Urothelium cell line (cell line): ENCODE results near the gene ZNF629.

Experiments
- DNase-seq: peaks from one replicate; pipeline ENCODE4 v3.0.0; 2011; ENCODE audit warnings: low spot score, mixed read lengths
- FAIRE-seq: peaks from 2 replicates; lab custom pipeline; 2011; peaks lifted over from hg19 to GRCh38; lab: Jason Lieb, UNC

Gene ZNF629

DNA sequence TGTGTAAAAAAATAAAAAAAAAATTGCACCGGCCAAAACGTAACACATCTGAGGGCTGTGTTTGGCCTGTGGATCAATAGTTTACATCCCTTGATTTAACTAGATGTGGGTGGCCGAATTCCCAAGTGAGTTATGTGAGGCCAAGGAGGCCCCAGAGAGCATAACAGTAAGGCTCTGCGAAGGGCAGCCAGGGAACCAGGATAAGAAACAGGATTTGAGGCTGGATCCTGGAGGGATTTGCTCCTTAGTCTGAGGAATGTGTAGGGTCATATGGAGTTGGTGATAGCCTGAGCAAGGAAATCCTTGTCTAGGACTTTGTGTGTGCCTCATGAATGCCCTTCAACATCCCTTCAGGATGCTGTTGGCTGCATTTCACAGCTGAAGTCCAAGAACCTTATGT, 36.8 kb downstream of the ZNF629 start:
- no peak for FAIRE-seq
- no peak for DNase-seq

DNA sequence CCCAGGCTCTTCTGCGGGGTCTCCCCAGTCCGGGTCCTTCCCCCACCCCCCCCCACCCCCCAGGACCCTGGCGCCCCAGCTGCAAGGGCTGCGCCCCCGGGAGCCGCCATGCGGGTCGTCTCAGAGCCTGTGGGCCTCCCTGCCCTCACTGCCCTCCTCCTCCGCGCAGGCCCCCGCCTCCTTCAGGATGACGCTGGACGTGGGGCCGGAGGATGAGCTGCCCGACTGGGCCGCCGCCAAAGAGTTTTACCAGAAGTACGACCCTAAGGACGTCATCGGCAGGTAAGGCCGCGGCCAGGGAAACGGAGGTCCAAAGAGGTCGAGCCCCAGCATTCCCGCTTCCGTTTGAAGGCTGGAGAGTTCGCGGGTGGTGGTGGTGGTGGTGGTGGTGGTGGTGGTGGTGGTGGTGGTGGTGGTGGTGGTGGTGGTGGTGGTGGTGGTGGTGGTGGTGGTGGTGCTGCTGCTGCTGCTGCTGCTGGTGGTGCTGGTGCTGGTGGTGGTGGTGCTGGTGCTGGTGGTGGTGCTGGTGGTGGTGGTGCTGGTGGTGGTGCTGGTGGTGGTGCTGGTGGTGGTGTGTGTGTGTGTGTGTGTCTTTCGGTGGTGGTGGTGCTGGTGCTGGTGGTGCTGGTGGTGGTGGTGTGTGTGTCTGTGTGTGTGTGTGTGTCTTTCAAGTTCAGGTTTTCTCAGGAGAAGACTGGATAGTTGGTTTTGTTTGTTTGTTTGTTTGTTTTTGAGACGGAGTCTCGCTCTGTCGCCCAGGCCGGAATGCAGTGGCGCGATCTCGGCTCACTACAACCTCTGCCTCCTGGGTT, 38.2 kb downstream of the ZNF629 start:
- peak; percentile 41 for DNase-seq

DNA sequence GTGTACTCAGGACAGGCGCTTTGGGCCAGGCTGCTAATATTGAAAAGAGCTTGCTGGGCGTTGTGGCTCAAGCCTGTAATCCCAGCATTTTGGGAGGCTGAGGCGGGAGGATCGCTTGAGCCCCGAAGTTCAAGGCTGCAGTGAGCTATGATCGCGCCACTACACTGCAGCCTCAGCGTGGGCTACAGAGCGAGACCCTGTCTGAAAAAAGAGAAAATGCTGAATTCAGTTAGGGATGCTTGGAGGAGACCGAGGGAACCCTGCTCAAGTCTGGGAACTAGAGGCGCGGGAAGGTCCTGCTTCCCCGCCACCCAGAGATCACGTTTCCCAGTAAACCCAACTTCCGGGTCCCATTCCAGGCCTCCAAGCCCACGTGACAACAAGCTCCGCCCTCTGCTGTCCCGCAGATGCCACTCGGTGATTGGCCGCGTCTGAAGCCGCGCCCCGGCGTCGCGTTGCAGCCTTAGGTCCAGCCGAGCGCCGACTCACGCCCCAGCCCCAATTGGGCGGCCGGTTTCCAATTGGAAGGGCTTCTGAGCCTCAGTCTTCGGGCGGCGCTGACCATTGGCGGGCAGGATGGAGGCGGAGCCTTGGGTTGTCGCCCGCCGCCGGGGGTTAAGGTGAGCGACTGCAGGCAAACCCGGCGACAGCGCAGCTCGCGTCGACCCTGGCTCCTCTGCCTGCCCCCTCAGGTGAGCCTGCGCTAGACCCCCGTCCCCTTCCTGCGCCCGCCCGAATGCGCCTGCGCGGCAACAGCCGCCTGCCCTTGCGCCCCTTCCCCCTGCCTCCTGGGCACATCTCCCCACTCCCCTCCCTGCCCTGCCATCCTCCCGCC, 39.0 kb downstream of the ZNF629 start, which contains the start of gene PHKG2:
Gene PHKG2 (plus strand): TSS at position 627 of the 835 bp plus-strand sequence. CDS start 396 bp downstream, outside the sequence.
- DNase-seq (peak; percentile 97), FAIRE-seq (no peak)

More for the DNA sequence above, 38.2 kb downstream of the ZNF629 start:
- no peak for FAIRE-seq

DNA sequence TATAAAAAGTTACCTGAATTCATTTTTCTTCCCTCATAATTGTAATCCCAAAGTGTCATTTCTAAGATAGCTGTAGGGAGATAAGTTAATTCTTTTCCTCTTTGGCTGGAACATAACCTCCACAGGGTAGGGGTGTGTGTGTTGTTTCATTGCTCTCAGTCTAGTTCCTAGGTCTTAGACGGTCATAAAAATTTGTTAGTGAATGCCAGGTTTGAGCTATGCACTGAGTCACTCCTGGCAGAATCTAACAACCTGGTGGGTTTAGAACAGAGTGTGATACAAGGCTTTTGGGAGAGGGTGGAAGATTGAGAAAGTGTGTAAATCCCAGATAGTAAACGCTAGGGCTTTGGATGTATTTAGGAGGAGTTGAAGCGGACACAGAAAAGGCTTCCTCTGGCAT, 39.7 kb downstream of the ZNF629 start:
- no peak for FAIRE-seq
- no peak for DNase-seq

DNA sequence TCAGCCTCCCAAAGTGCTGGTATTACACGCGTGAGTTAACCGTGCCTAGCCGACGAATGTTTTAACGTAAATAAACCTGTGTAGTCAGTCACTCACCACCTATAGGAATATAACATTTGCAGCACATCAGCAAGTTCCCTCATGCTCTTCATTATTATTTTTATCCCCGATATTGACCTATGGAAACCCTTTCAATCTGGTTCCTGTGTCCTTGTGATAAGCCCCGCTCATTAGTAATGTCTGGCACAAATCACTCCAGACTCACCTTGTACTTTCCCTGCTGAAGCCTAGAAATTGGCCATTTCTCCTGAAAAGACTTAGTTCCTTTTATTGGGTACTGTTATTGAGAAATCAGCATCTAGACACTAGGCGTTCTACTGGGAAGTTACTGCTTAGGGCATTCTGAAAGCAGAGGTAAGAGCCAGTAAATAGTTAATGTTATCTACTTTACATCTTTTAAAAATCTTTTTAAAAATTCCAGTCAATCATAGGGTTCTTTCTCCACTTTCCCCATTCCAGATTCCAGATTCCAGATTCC, 40.3 kb downstream of the ZNF629 start:
- DNase-seq (no peak), FAIRE-seq (no peak)

DNA sequence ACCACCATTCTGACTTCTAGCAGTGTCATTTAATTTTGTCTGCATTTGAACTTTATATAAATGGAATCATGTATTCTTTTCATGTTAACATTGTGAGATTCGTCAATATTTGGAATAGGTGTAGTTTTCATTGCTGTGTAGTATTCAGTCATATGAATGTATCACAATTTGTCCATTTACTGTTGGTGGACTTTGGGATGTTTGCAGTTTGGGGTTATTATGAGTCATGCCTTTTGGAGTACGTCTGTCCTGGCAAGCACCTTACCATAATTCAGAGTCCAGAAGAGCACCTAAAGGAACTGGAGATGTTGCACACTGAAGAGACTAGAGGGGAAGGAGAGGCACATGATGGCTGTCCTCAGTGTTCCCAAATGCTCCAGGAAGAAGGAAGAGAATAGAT, 41.9 kb downstream of the ZNF629 start:
- FAIRE-seq (no peak), DNase-seq (no peak)

DNA sequence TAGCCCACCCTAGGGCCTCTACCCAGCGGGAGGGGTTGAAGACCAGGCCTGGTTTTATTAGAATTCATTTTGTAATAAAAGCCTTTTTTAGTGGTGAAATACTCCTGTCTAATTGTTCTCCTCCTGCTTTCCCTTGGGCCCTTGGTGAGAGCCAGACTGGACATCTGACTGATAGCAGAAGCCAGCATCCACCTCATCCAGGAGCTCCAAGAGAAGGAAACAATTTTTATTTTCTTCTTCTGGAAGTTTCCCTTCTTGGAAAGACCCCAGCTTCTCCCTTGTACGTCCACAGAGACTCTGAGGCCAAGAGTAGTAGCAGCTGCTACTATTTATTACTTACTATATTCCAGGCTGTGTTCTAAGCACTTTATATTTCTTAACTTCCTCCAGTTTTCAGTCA, 42.8 kb downstream of the ZNF629 start:
- FAIRE-seq = no peak
- no peak for DNase-seq

DNA sequence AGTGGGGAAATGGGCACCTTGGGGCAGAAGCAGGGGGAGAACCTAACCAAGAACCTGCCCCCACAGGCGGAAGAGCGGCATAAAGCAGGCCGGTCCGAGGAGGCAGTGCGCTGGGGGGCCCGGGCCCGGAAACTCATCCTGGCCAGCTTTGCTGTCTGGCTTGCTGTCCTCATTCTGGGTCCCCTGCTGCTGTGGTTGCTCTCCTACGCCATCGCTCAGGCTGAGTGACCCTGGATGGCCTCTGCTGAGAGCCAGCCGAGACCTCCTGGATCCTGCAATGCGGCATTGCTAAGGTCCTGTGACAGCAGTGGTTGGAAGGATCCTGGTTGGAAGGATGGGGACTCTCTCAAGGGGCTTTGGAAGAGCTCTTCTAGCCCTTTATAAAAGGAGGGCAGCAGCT, 43.3 kb downstream of the ZNF629 start:
- no peak for FAIRE-seq
- DNase-seq = no peak

DNA sequence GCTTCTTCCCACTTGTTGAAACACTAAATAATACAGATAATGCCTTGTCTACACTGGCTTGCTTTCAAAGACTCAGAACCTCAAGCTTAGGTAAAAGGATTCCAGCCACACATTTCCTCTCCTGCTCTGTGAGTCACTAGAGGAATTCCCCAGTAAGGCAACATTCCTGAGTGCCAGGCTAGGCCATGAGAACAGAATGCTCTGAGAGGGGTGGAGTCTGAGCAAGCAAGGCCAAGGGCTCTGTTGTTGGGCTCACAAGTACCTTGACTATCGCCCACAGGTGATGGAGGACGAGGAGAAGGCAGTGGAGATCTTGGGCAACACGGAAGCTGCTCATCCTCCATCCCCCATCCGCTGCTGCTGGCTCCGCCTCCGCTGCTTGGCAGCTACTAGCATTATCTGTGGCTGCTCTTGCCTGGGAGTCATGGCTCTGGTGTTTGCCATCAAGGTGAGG, 45.5 kb downstream of the ZNF629 start:
- DNase-seq (peak; percentile 74), FAIRE-seq (no peak)

DNA sequence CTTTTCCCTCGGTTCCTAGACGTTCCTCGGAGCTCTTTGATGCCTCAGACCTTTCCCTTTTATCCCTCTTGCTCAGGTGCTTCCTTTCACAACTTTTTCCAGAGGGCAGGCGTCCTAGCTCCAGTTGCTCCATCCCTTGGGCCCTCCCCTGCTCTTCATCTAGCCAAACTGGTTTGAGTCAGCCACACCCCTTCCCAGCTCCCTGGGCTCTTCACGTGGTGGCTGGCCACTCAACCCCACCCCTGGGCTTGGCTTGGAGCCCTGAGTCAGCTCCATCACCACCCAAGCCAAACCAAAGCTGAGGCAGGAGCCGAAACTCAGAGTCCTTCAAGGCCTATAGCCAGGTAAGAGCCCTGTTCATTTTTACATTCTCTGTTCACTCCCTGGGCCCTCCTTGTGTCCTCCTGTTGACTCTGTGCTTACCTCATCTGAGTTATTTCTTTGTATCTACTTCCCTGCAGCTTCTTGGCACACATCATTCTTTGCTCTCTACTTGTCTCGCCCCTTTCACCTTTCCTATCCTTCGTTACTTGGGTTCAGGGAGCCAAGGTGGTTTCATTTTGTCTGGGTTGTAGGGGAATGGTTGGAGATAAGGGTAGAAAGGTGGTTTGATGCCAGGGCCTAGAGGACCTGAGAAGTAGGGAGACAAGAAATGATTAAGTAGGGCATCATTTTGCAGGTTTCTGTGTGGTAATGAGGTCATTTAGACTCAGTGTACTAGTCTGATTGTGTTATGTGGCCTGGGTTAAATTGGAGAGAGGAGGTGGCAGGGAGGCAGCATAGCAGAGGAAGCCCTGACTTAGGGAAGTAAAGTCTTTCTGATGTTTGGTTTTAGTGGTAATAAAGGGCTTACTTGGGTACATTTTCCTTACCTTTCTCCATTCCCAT, 46.4 kb downstream of the ZNF629 start:
- peak; percentile 61 for DNase-seq
- no peak for FAIRE-seq

DNA sequence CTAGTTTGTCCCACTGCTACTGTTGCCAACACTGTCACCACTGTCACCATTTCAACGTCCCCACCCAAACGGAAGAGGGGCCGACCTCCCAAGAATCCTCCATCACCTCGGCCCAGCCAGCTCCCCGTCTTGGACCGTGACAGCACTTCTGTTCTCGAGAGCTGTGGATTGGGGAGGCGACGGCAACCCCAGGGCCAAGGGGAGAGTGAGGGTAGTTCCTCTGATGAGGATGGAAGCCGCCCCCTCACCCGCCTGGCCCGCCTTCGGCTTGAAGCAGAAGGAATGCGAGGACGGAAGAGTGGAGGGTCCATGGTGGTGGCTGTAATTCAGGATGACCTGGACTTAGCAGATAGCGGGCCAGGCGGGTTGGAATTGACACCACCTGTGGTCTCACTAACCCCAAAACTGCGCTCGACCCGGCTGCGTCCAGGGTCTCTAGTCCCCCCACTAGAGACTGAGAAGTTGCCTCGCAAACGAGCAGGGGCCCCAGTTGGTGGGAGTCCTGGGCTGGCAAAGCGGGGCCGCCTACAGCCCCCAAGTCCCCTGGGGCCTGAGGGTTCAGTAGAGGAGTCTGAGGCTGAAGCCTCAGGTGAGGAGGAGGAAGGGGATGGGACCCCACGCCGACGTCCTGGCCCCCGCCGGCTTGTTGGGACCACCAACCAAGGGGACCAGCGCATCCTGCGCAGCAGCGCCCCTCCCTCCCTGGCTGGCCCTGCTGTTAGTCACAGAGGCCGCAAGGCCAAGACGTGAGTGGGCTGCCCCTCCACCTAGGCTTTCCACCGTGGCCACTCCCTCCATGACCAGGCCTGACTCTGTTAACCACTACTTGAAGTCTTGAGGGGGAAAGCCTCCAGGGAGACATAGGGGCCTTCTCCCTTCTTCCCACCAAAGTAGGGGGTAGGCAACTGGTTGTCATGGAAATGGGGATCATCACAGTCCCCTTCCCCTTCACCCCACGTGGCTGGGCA, 47.7 kb downstream of the ZNF629 start:
- DNase-seq (no peak), FAIRE-seq (no peak)

DNA sequence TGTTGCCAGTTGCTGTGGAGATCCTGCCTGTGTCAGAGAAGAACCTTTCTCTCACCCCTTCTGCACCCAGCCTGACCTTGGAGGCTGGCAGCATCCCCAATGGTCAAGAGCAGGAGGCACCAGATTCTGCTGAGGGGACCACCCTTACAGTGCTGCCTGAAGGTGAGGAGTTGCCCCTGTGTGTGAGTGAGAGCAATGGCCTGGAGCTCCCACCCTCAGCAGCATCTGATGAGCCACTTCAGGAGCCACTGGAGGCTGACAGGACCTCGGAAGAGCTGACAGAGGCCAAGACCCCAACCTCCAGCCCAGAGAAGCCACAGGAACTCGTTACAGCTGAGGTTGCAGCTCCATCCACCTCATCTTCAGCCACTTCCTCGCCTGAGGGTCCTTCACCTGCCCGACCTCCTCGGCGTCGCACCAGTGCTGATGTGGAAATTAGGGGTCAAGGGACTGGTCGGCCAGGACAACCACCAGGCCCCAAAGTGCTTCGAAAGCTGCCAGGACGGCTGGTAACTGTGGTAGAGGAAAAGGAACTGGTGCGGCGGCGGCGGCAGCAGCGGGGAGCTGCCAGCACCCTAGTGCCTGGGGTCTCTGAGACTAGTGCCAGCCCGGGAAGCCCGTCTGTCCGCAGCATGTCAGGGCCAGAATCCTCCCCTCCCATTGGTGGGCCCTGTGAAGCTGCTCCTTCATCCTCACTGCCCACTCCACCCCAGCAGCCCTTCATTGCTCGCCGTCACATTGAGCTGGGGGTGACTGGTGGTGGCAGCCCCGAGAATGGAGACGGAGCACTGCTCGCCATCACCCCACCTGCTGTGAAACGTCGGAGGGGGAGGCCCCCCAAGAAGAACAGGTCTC, 49.0 kb downstream of the ZNF629 start:
- FAIRE-seq (no peak), DNase-seq (no peak)

DNA sequence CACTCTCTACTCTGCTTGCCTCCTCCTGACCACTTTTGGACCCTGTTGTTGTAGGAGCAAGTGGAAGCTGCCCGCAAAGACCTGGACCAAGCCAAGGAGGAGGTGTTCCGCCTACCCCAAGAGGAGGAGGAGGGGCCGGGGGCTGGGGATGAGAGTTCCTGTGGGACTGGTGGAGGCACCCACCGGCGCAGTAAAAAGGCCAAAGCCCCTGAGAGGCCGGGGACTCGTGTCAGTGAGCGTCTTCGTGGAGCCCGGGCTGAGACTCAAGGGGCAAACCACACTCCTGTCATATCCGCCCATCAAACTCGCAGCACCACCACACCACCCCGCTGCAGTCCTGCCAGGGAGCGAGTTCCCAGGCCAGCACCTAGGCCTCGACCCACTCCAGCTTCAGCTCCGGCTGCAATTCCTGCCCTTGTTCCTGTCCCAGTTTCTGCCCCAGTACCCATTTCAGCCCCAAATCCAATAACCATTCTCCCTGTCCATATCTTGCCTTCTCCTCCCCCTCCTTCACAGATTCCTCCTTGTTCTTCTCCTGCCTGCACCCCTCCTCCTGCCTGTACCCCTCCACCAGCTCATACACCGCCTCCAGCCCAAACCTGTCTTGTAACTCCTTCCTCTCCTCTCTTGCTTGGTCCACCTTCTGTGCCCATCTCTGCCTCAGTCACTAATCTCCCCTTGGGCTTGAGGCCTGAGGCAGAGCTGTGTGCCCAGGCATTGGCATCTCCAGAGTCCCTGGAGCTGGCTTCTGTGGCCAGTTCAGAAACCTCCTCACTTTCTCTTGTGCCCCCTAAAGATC, 49.8 kb downstream of the ZNF629 start:
- FAIRE-seq = no peak
- no peak for DNase-seq

DNA sequence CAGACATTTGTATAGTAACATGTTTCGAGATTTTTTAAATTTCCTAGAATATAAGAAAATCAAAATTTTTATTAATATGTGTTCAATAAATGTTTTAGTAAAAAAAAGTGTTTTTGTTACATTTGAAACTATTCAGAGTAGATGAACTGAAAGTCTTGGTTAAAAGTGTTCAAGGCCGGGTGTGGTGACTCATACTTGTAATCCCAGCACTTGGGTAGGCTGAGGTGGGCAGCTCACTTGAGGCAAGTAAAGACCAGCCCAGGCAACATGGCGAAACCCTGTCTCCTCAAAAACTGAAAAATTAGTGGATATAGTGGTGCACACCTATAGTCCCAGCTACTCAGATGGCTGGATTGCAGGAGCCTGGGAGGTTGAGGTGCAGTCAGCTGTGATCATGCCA, 55.6 kb downstream of the ZNF629 start:
- DNase-seq (no peak), FAIRE-seq (no peak)

DNA sequence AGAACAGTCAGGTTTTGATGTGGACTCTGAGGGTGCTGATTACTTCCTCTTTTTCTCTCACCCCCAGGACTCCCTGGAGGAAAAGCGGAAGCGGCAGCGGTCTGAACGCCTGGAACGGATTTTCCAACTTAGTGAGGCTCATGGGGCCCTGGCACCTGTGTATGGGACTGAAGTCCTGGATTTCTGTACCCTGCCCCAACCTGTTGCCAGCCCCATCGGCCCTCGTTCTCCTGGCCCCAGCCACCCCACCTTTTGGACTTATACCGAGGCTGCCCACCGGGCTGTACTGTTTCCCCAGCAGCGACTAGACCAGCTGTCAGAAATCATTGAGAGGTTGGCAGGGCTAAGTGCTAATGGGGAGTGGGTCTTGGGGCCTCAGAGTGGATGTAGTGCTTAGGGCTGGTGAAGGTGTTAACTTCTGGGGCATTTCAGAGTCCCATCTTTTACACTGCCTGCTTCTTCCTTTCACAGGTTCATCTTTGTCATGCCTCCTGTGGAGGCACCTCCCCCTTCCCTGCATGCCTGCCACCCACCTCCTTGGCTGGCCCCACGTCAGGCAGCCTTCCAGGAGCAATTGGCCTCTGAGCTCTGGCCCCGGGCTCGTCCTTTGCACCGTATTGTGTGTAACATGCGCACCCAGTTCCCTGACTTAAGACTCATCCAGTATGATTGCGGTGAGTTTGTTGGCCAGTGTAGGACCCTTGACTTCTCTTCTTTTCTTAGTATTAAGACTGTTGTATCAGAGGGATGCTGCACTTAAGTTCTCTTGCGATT, 57.9 kb downstream of the ZNF629 start:
- DNase-seq (no peak), FAIRE-seq (no peak)
